ENCODE measurements around the gene OST4. TPM values are rescaled to one million over a fixed set of nuclear protein-coding genes. Genes with fewer than 3 reads are reported as not detected.

Gene OST4
- total and polyA plus RNA-seq, 10 of the 15 experiments (the other 5 are each of a cell fraction or from before 2014, with no cell fraction given): 270 to 1,543 (median 523) TPM

GRCh38 chr2:27100036-27100435 is 28.6 kb upstream of the OST4 start:
- TF ChIP-seq NR2C1 (IDR thresholded peaks at IDR 0.05) (no peak), MYC (IDR thresholded peaks at IDR 0.05; ENCODE audit: insufficient read depth, insufficient read length, insufficient replicate concordance, low read length, severe bottlenecking) (no peak), POU2F2 (IDR thresholded peaks at IDR 0.05; ENCODE audit: borderline replicate concordance, low read depth, low read length) (no peak), PML (IDR thresholded peaks at IDR 0.05; ENCODE audit: low read length) (no peak), USF1 (IDR thresholded peaks at IDR 0.05; ENCODE audit: borderline replicate concordance, extremely low read length, insufficient read depth, low read depth, low read length) (no peak), ZNF622 (IDR thresholded peaks at IDR 0.05) (no peak), KLF5 (IDR thresholded peaks at IDR 0.05; ENCODE audit: partially characterized antibody) (no peak), TCF3 (IDR thresholded peaks at IDR 0.05; ENCODE audit: borderline replicate concordance, insufficient read depth, low read depth, low read length) (no peak), ELK1 (IDR thresholded peaks at IDR 0.05; ENCODE audit: low read depth, low read length) (no peak), ZNF274 (IDR thresholded peaks at IDR 0.05; ENCODE audit: insufficient read depth, insufficient read length) (no peak)
- Histone ChIP-seq H3K27me3 (replicated peaks in 1 of 2; ENCODE audit: control insufficient read depth in 2 of 2, insufficient read depth in 2 of 2, low read length in 1 of 2) (no peaks in the 10 kb centered on the region), H3K4me1 (ENCODE audit: control insufficient read depth, insufficient read depth, low read length) (no peaks in the 10 kb centered on the region; the same call in 1 of the 2 replicates), H3K27ac (ENCODE audit: control insufficient read depth, insufficient read depth) (no peak overlapping the region), H3K79me2 (ENCODE audit: control insufficient read depth, insufficient read depth, low read length) (no peaks in the 10 kb centered on the region), H2AFZ (ENCODE audit: control insufficient read depth, low read depth, low read length) (no peak overlapping the region), H3K36me3 (ENCODE audit: control insufficient read depth in 2 of 2, insufficient read depth in 2 of 2, low read length in 1 of 2) (no peaks in the 10 kb centered on the region; a peak in 1 of 4 replicates), H3K4me2 (ENCODE audit: control insufficient read depth, insufficient read depth) (no peak overlapping the region), H3K9me3 (replicated peaks; ENCODE audit: control insufficient read depth, insufficient read depth, low read length) (no peaks in the 10 kb centered on the region), H3K9ac (ENCODE audit: control insufficient read depth, insufficient read depth, low read length) (no peak overlapping the region), H4K20me1 (ENCODE audit: control insufficient read depth, insufficient read depth) (no peaks in the 10 kb centered on the region), H3K4me3 (no peak overlapping the region)
- BruUV-seq (replicated peaks): no TSS peak
- ChIA-PET SMC1A (ENCODE audit: uncharacterized antibody, unreplicated experiment) (interaction anchor here (1.1 to 4.7 kb wide), 5 partner anchors 12 to 198 kb away, joined by 3 to 19 read pairs (median 4); no protein-coding TSS in a partner anchor), CTCF (interaction anchor here (0.7 to 9.3 kb wide), 11 partner anchors 22 to 584 kb away, joined by 3 to 132 read pairs (median 4); partner anchors contain the start of genes PREB and TRIM54), POLR2A (no interaction called here), RAD21 (ENCODE audit: unreplicated experiment) (interaction anchor here (0.7 to 4.4 kb wide), 6 partner anchors 12 to 203 kb away, joined by 3 to 39 read pairs (median 8); partner anchors contain the start of gene KHK)
- DNase-seq (ENCODE audit: low read depth, low spot score) (no peak), FAIRE-seq (no peak), ATAC-seq (no peak)
- intact Hi-C loops (cut with micrococcal nuclease; ENCODE audit: unreplicated experiment): no loop called here
- in situ Hi-C loops (cut with MboI): no loop called here
- WGBS (ENCODE audit: insufficient coverage, insufficient replicate concordance, low lambda C conversion rate, missing lambda C conversion rate): 56% methylated on average over 10 of the region's 10 CpGs
